Panc1 (cell line): Measurements from ENCODE around the gene ESAM. TPM values are rescaled to one million over a fixed set of nuclear protein-coding genes. Genes with fewer than 3 reads are reported as not detected.

Experiments
- ATAC-seq: fragments of 200-7000 bp; cut with Tn5 transposase; 2 replicates; pipeline ENCODE4 v1.9.1; 2020; ENCODE audit warnings: mild to moderate bottlenecking, moderate library complexity
- BruUV-seq: library from RNA; stranded (reverse); fragments of 400-500 nt; replicated peaks from 2 replicates; lab custom pipeline; 2021; lab: Mats Ljungman, UMichigan
- CTCF ChIA-PET: fragments of 300-600 bp; sonication (Branson Sonifier 250); formaldehyde crosslinking; loops from one replicate; lab custom pipeline; 2022; ENCODE audit warnings: antibody characterized with exemption; lab: Charles Lee
- POLR2A ChIA-PET: fragments of 300-600 bp; sonication (Branson Sonifier 250); formaldehyde crosslinking; loops from one replicate; lab custom pipeline; 2022; ENCODE audit warnings: antibody characterized with exemption; lab: Charles Lee
- DNase-seq: peaks from one replicate; pipeline ENCODE4 v3.0.0-alpha.2; 2010; ENCODE audit warnings: low read depth, low spot score
- H3K27ac ChIP-seq: 2 replicates; pipeline ENCODE4 v1.5.1; 2011; ENCODE audit warnings: mild to moderate bottlenecking, low read length, inconsistent platforms
- H3K27me3 ChIP-seq: fragments of 200-500 bp; sonication (Bioruptor generic); 2 replicates; pipeline ENCODE4 v1.6.0; 2014; ENCODE audit warnings: low read length, inconsistent platforms; ENCODE audit not compliant: control insufficient read depth, insufficient read depth
- H3K36me3 ChIP-seq: fragments of 200-500 bp; sonication (Bioruptor generic); 2 replicates; pipeline ENCODE4 v1.5.1; 2014; ENCODE audit warnings: inconsistent platforms, mild to moderate bottlenecking, low read length, moderate library complexity; ENCODE audit not compliant: control insufficient read depth, insufficient read depth
- H3K4me1 ChIP-seq: 2 replicates; pipeline ENCODE4 v1.5.1; 2011; ENCODE audit warnings: inconsistent platforms, mild to moderate bottlenecking, low read length, moderate library complexity; ENCODE audit not compliant: control insufficient read depth, insufficient read depth
- H3K4me3 ChIP-seq, 2 experiments: 2 replicates each; pipeline ENCODE4 v1.5.1; 2011 to 2012; ENCODE audit warnings: low read depth in 2 of 2, low read length in 2 of 2, mild to moderate bottlenecking in 2 of 2, inconsistent platforms in 1 of 2, moderate library complexity in 1 of 2
- H3K9me3 ChIP-seq: fragments of 200-500 bp; sonication (Bioruptor generic); 2 replicates; pipeline ENCODE4 v1.5.1; 2014; ENCODE audit warnings: low read depth, mild to moderate bottlenecking, inconsistent platforms, low read length, moderate library complexity; ENCODE audit not compliant: control insufficient read depth, insufficient read depth
- POLR2AphosphoS5 ChIP-seq: IDR thresholded peaks from 2 replicates; pipeline ENCODE4 v1.6.1; 2012; ENCODE audit warnings: mild to moderate bottlenecking, low read depth, low read length, moderate library complexity
- SIN3A ChIP-seq: IDR thresholded peaks from 2 replicates; pipeline ENCODE4 v1.6.1; 2012; ENCODE audit warnings: low read depth, mild to moderate bottlenecking, low read length, moderate library complexity, borderline replicate concordance; ENCODE audit not compliant: insufficient read depth
- TCF7L2 ChIP-seq: IDR thresholded peaks from 2 replicates; pipeline ENCODE4 v1.6.1; 2011; ENCODE audit warnings: mild to moderate bottlenecking, low read depth, low read length, inconsistent platforms
- in situ Hi-C: cut with HindIII; loops from 2 replicates; pipeline ENCODE4 v1.10.0; 2016; ENCODE audit warnings: low sequenced_read_pairs, low pct_unique_long_range_greater_than_20kb
- intact Hi-C: fragments of 100-400 bp; cut with micrococcal nuclease; formaldehyde crosslinking; loops from one replicate; pipeline ENCODE4 v1.10.0; 2022; ENCODE audit not compliant: unreplicated experiment
- total RNA-seq: library from RNA; stranded (reverse); gene quantifications from one replicate; pipeline ENCODE4 v1.2.1, GENCODE V29; 2021; ENCODE audit not compliant: unreplicated experiment
- TF ChIP-seq, protein P1 (sequence below), 2 experiments: IDR thresholded peaks; 2 replicates each; pipeline ENCODE4 v1.6.1; 2011 to 2012; ENCODE audit warnings: low read depth in 2 of 2, control low read depth in 1 of 2, low read length in 1 of 2, mild to moderate bottlenecking in 1 of 2, moderate library complexity in 1 of 2; ENCODE audit not compliant: insufficient read depth in 1 of 2
- TF ChIP-seq, protein P2 (sequence below): fragments of 450-650 bp; IDR thresholded peaks from 2 replicates; pipeline ENCODE4 v1.5.1; 2017; ENCODE audit warnings: mild to moderate bottlenecking

The ESAM gene
- total RNA-seq, 1 experiment from 2014 or later = 1.6 TPM

DNA sequence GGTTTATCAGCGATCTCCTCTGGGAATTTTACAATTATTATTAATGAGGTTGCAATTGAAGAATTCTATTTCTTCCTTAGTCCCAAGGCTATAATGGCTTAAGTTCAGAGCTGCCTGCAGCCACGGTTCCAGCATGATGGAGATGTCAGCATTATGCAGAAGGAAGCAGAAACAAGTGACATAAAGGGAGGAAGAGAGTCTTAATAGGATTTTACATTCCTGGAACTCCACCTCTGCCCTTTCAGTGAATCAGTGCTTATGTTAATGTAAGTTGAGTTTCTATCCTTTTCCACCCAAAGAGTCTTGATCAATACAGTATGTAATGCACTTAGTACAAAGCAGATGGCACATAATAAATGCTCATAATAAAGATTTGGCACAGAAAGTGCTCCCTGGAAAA is 34.0 kb downstream of the ESAM start:
- no peaks in the 10 kb centered on the region for H3K36me3 ChIP-seq
- BruUV-seq = no TSS peak

DNA sequence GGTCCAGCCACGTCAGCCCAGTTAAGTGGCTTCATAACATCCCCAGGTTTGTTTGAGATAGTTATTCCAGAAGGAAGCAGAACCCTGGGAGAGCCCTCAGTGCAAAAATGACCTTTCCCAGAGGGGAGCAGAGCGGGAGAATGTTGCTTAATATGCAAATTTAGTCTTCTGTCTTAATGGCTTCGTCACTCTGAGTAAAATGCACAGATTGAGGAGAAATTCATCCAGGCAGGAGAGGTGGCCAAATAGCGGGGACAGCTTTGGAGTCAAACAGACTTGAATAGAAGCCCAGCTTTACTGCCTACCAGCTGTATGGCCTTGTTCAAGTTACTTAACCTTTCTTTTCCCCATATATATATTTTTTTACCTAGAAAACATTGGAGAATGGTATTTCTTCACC is 34.6 kb downstream of the ESAM start:
- no peak for TF ChIP-seq SIN3A
- TF ChIP-seq TCF7L2 = no peak
- TF ChIP-seq, protein P1, sequence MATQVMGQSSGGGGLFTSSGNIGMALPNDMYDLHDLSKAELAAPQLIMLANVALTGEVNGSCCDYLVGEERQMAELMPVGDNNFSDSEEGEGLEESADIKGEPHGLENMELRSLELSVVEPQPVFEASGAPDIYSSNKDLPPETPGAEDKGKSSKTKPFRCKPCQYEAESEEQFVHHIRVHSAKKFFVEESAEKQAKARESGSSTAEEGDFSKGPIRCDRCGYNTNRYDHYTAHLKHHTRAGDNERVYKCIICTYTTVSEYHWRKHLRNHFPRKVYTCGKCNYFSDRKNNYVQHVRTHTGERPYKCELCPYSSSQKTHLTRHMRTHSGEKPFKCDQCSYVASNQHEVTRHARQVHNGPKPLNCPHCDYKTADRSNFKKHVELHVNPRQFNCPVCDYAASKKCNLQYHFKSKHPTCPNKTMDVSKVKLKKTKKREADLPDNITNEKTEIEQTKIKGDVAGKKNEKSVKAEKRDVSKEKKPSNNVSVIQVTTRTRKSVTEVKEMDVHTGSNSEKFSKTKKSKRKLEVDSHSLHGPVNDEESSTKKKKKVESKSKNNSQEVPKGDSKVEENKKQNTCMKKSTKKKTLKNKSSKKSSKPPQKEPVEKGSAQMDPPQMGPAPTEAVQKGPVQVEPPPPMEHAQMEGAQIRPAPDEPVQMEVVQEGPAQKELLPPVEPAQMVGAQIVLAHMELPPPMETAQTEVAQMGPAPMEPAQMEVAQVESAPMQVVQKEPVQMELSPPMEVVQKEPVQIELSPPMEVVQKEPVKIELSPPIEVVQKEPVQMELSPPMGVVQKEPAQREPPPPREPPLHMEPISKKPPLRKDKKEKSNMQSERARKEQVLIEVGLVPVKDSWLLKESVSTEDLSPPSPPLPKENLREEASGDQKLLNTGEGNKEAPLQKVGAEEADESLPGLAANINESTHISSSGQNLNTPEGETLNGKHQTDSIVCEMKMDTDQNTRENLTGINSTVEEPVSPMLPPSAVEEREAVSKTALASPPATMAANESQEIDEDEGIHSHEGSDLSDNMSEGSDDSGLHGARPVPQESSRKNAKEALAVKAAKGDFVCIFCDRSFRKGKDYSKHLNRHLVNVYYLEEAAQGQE (IDR thresholded peaks at IDR 0.05; ENCODE audit: insufficient read depth in 1 of 2, low read depth in 2 of 2, low read length in 1 of 2) = no peak
- TF ChIP-seq, protein P2, sequence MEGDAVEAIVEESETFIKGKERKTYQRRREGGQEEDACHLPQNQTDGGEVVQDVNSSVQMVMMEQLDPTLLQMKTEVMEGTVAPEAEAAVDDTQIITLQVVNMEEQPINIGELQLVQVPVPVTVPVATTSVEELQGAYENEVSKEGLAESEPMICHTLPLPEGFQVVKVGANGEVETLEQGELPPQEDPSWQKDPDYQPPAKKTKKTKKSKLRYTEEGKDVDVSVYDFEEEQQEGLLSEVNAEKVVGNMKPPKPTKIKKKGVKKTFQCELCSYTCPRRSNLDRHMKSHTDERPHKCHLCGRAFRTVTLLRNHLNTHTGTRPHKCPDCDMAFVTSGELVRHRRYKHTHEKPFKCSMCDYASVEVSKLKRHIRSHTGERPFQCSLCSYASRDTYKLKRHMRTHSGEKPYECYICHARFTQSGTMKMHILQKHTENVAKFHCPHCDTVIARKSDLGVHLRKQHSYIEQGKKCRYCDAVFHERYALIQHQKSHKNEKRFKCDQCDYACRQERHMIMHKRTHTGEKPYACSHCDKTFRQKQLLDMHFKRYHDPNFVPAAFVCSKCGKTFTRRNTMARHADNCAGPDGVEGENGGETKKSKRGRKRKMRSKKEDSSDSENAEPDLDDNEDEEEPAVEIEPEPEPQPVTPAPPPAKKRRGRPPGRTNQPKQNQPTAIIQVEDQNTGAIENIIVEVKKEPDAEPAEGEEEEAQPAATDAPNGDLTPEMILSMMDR = no peak
- TF ChIP-seq POLR2AphosphoS5 = no peak
- POLR2A ChIA-PET = no interaction called here
- DNase-seq (no peak), ATAC-seq (no peak)
- Histone ChIP-seq H3K27ac (no peak overlapping the region), H3K4me3 (no peak overlapping the region), H3K27me3 (peaks cover 22% of the 10 kb centered on the region), H3K9me3 (no peaks in the 10 kb centered on the region), H3K4me1 (no peaks in the 10 kb centered on the region), H3K36me3 (no peaks in the 10 kb centered on the region)
- CTCF ChIA-PET = no interaction called here
- in situ Hi-C loops (no loop called here), intact Hi-C loops (no loop called here)
- no TSS peak for BruUV-seq

More for the DNA sequence above, 34.0 kb downstream of the ESAM start:
- POLR2A ChIA-PET = no interaction called here
- no peak for ATAC-seq
- Histone ChIP-seq H3K4me3 (no peak overlapping the region), H3K27me3 (peaks cover 19% of the 10 kb centered on the region), H3K4me1 (no peaks in the 10 kb centered on the region), H3K27ac (no peak overlapping the region), H3K9me3 (no peaks in the 10 kb centered on the region)
- TF ChIP-seq TCF7L2 (no peak), SIN3A (no peak)
- TF ChIP-seq, protein P2 = no peak
- TF ChIP-seq, protein P1 (IDR thresholded peaks at IDR 0.05; ENCODE audit: insufficient read depth in 1 of 2, low read depth in 2 of 2, low read length in 1 of 2) = no peak
- in situ Hi-C loops (no loop called here), intact Hi-C loops (no loop called here)
- DNase-seq = no peak
- CTCF ChIA-PET = interaction anchor here (0.6 kb wide), 1 partner anchor 38 kb away, joined by 7 read pairs; no protein-coding TSS in a partner anchor
